D721Med (cell line): ENCODE results near the gene ZNF408.

Source experiments
- DNase-seq: peaks from one replicate; pipeline ENCODE4 v3.0.0; 2011; ENCODE audit warnings: low spot score; ENCODE audit not compliant: insufficient read length
- FAIRE-seq: peaks from 2 replicates; lab custom pipeline; 2011; peaks lifted over from hg19 to GRCh38; lab: Jason Lieb, UNC
- CTCF ChIP-seq: IDR thresholded peaks from 2 replicates; pipeline ENCODE4 v1.5.1; 2012; ENCODE audit warnings: mild to moderate bottlenecking, control low read depth; ENCODE audit not compliant: insufficient read depth; ENCODE audit errors: missing control alignments

ZNF408 gene

GRCh38 chr11:46700241-46701077 is at the start of gene ZNF408, which contains the start of gene ARHGAP1:
Gene ZNF408, plus strand, starts transcription at chr11:46701031. Its CDS starts 17 bp downstream, at chr11:46701048.
Gene ARHGAP1, minus strand, starts transcription at chr11:46700619. Its CDS starts 4,512 bp downstream, at chr11:46696107.
- FAIRE-seq, result no peak
- DNase-seq, result peak; percentile 84
- TF ChIP-seq CTCF, result no peak

- DNase-seq (no peak), FAIRE-seq (no peak)
- TF ChIP-seq CTCF, result no peak
Measured at GRCh38 chr11:46655631-46656030, 45.2 kb upstream of the ZNF408 start.

- TF ChIP-seq CTCF, result no peak
- FAIRE-seq, result no peak
- DNase-seq, result no peak
Measured at GRCh38 chr11:46657186-46657585, 43.6 kb upstream of the ZNF408 start.

GRCh38 chr11:46658259-46658658 is 42.6 kb upstream of the ZNF408 start:
- no peak for DNase-seq
- FAIRE-seq, result no peak
- no peak for TF ChIP-seq CTCF

GRCh38 chr11:46659908-46660307 is 40.9 kb upstream of the ZNF408 start:
- no peak for TF ChIP-seq CTCF
- DNase-seq, result no peak
- FAIRE-seq, result no peak

- DNase-seq, result no peak
- no peak for FAIRE-seq
- TF ChIP-seq CTCF, result no peak
Measured at GRCh38 chr11:46661836-46662235, 39.0 kb upstream of the ZNF408 start.

GRCh38 chr11:46662366-46662765 is 38.5 kb upstream of the ZNF408 start:
- DNase-seq, result no peak
- FAIRE-seq, result no peak
- no peak for TF ChIP-seq CTCF
